NCI-H1092 treated with DMSO at 0.1 percent for 48 hours (cell line): ENCODE data around the gene TEN1.
A peak's percentile ranks its signal among the peaks of the same experiment; 100 is the strongest.
"Not testable (repeated sequence)": the region's sequence is repeated elsewhere in the genome, so short reads cannot be mapped to it uniquely, and the experiment has no call there.

ENCODE experiments used
- DNase-seq: peaks from one replicate; lab custom pipeline; 2025; lab: John Stamatoyannopoulos, UW

The TEN1 gene, protein sequence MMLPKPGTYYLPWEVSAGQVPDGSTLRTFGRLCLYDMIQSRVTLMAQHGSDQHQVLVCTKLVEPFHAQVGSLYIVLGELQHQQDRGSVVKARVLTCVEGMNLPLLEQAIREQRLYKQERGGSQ

DNA sequence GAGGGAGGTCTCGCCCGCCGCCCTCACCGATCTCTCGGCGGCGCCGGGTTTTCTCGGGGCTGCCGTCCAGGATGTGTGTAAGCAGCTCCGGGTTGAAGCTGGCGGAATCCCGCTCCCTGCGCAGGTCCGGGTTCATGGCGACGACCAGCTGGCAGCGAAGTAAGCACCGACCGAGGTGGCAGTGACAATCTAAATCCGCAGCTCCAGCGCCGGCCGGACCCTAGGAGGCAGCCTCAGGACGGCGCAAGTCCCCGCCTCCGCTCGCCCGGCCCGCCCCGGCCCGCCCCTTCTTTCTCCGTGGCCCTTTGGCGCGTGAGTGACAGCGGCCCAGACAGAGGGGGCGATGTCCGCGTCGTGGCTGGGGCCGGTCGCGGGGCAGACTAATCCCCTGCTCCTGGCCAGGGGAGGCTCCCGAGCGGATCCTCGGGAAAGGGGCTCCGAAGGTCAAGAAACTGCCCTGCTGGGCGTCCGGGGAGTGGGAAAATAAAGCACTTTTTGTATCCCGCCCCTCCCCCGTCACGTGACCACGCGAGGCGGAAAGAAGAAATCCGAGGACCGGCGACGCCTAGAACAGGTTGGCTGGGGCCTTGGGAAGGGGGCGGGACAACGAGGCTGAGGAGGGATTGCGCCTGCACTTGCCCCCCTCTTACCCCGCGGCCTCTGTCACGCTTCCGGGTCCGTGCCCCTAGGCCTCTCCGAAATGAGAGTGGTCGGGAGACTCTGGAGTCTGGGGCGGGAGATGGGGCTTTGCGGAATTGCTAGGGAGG is at the start of gene TEN1, which contains the start of gene ACOX1:
TEN1 (plus strand) TSS at position 303 of the 767 bp plus-strand sequence. CDS start 6,953 bp downstream, outside the sequence.
ACOX1 (minus strand) TSS at position 229 of the 767 bp plus-strand sequence; CDS start at position 136, 93 bp downstream.
- peak; percentile 96 for DNase-seq

DNA sequence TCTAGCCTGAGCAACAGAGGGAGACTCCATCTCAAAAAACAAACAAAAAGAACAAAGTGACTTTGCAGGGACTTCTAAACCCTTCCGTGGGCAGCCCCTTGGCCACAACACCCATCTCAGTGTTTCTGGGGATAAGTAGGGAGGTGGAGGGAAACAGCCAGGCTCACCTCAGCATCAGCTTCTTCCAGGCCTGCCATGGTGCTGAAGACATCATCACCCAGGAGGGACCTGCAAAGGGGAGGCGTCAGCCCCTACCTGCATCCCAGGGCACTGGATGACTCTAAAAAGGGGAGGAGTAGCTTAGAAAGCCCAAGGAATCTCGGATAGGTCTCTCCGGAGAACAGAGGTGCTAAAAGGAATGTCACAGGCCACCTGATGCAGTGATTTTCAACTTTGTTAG is 48.0 kb upstream of the TEN1 start:
- no peak for DNase-seq

DNA sequence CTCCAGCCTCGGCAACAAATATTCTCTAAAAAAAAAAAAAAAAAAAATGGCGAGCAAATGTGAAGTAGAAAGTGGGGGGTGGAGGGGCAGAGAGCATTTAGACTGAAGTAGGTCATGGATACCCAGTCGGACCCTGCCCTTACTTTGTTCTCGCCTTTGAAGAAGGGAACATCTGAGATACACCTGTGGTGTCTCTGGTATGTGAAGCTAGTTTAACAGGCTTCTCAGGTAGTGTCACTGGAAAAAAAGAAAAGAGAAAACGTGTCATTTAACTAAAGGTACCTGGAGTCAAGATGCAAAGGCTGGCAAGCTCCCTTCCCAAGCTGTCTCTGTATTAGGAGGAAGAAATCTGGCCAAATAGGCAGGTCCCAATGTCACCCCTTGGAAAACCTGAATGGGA is 46.2 kb upstream of the TEN1 start:
- DNase-seq = no peak

DNA sequence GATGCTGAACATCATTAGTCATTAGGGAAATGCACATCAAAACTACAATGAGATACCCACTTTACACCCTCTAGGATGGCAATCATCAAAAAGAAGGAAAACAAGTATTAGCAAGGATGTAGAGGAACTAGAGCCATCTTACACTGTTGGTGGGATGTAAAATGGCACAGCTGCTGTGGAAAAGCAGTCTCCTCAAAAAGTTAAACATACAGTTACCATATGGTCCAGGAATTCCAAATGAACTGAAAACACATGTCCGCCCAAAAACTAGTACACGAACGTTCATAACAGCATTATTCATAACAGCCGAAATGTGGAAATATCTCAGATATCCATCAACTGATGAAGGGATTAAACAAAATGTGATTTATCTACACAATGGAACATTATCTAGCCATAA is 45.2 kb upstream of the TEN1 start:
- no peak for DNase-seq

DNA sequence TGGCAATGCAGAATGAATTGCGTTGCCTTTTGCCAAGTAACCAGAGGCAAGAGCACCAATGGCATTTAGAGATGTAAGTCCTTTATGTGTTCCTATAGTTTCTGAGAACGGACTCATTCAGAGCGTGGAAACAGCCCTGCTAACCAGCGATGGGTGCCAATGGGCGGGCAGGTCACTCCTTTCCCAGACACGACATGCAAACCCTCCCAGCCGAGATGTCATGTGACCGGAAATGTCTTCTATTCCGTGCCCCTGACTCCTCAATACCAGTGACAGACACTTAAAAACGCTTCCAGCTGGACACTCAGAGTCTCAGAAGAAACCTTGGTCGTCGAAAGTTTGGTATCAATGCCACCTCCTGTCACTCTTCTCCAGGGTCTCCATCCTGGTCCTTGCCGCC is 41.4 kb upstream of the TEN1 start:
- no peak for DNase-seq

DNA sequence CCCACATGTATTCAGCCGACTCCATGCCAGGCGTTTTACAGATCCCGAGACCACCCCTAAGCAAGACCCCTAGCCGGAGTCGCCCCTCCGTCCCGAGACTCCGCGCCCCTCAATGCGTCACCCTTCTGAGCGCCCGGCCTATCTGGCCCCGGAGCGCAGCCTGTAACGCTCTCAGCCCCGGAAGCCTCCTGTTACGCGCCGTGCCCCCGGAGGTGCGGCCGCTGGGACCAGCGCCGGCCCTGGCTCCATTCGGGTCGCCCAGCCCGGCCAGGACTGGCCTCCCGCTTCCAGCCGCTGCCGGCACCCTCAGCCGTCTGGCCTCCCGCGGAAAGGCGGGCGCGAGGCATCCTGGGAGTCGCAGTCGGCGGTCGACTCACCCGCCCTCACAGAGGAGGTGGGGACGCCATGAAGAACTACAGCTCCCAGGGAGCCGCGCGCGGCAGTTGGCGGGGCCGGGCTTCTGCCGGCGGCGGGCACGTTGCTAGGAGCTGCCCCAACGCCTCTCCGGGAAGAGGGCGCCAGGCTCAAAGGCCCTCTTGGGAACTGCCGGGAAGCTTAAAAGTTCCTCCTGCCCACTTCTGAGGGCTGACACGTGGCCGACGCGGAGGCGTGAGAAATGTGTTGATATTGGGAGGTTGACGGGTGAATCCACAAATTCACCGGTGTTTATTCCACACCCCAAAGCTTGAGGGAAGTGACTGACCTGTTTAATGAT is 38.2 kb upstream of the TEN1 start, which contains the start of gene FBF1:
FBF1 (minus strand) TSS at position 316 of the 715 bp plus-strand sequence. CDS start 2,893 bp downstream, outside the sequence.
- peak; percentile 93 for DNase-seq

DNA sequence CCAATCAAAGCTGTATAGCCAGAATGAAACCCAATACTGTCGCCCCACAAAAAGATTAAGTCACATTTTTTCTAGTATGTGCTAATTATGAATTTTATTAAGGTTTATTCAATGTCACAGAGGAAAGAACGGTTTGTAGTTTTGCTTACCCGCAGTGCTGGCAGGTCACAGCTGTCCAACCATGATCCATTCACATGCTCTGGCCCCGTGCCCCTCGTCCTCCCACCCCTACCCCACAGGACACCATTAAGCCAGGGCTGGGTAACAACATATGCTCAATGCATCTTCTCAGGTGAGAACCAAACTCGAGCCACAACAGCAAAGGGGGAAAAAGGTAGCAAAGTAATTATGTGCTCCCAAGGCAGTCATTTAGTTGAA is 37.6 kb upstream of the TEN1 start:
- no peak for DNase-seq

DNA sequence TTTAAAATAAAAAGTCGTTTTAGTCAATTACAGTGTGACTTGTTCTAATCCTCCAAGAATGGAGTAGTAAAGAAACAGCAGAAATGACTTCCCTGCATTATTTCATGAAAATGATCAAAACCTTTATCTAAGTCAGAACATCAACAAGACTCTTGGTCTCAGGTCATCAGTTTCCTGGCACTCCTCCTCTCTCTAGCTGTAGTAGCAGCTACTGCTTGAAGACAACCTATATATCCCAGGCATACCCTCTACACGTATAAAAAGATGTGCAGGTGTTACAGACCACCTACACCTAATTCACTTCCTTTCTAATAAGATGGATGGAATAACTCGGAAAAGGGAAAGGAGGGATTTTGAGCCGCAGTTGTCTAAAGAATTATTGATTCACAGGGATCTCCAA is 36.6 kb upstream of the TEN1 start:
- no peak for DNase-seq

DNA sequence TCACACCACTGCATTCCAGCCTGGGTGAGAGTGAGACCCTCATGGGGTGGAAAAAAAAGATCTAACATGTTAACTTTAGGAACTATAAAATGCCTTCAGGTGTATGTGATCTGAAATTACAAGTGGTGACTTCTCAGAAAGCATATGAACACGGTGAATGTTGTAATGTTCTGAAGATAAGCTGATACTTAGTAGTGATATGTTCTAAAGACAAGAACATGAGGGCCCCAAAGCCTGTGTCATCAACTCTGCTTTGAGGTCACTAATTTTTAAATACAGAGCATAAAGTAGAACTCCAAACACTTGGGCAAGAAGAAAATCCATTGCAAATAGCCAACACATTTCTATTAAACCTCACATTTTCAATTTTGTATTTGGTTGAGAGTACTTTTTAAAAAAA is 35.5 kb upstream of the TEN1 start:
- DNase-seq = no peak

DNA sequence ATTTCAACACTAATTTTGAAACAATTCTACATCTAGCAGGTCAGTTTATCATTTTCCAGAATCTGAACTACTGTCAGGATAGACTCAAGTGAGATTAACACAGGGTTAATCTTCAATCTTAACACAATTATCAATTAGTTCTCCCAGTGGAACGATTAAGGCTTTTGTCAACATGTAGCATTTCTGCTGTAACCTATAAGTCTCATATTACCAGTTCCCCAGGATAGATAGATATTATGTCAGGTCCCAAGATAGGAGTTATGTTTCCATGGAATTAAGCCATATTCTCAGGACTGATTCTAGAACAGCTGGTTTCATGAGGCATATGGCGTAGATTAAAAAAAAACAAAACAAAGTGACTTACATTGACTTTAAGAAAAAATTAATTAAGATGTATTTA is 33.8 kb upstream of the TEN1 start:
- no peak for DNase-seq

DNA sequence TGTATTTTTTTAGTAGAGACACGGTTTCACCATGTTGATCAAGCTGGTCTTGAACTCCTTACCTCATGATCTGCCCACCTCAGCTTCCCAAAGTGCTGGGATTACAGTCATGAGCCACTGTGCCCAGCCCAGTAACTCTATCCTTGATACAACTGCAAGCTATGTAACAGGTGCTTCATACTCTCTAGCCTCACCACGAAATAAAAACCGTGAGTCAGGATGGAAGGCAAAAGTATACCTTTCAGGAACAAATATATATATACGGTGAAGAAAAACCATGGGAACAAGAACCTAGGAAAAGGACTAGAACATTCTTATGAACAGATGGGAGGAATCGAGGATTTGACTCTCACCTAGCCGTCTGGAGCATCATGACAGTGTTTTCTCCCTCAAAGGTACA is 28.6 kb upstream of the TEN1 start:
- no peak for DNase-seq

DNA sequence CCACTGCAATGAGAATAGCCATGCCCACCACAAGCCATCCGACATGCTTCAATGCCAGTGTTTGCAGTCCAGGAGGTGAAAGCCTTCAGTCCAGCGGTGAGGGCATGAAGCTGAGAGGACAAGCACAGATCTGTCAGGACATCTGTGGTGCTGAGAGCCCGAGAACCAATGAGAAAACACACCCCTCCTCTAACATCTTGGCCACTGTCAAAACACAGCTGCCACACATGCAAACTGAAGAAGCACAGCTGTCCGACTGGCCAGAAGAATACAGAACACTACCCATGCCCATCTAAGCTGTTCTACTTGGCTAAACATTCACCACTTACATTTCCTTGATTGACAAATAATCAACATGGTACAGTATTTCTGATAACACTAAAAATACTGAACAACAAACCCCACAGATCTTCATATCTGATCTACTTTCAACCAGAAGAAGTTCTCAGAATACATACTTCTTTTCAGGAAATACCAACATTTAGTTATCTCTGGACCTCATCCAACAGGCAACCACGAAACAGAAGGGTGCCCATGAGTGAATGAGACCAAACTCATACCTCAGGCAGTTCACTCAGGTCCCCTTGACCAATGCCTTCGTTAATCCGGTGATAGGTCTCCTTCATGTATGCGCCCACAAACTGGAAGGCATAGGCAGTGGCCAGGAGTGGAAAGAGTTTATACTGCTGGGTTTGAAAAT is 28.0 kb upstream of the TEN1 start:
- DNase-seq = no peak

DNA sequence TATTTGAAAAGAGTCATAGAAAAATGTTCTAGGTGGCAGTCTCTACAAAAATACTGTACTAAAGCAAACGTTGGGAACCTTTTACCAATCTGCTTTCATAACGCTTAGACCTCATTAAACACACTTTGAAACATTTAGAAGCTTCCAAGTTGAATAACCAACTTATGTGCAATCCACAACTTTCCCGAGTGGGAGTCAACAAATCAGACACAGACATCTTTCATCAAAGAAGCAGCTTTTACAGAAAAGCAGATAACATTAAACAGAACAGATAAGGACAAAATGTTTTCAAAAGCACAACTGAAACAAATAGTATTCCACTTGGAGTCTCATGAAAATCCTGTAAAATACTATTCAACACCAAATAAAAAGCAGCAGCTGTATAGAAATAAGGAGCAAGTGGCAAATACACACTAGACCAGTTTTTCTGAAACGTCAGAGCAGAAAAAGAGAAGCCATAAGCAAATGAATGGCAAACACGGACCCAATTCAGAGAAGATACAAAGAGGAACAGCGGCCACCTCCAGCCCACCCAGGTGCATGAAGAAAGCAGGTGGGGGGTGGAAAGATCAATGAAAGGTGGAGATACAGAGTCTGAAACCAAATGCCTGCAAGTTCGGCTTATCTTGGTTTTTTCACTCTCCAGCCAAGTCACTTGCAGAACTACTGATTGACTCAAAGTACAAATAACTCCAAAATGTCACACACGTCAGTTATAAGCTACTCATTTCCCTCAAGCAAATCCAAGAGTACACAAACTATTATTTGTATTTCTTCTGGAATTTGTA is 19.8 kb upstream of the TEN1 start:
- DNase-seq = no peak

DNA sequence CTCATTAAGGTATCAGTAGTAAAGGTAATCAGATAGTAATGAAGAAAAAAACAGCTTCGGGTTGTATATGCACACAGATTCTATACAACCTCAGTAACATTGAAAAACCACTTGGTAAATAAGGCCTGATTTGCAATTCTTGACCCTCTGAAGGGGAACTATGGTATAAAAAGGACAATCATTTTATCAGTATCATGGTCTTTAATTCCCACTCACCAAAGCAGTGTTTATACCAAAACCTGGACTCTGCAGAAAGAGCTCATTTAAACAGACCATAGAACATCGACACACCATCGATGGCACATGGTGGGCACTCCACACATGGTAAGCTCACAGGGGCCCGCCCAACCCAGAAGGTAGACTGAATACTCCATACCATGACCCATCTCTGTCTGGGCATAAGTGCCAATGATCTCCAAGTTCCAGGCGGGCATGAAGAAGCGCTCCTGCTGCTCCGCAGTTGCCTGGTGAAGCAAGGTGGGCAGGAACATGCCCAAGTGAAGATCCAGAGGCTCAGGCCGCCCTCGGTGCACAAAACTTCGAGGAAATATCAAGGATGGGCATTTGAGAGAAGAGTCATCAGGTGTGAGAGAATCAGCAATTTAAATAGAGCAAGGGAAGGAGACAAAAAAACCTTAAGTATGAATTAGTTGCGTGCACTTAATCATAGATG is 19.1 kb upstream of the TEN1 start:
- DNase-seq = no peak

DNA sequence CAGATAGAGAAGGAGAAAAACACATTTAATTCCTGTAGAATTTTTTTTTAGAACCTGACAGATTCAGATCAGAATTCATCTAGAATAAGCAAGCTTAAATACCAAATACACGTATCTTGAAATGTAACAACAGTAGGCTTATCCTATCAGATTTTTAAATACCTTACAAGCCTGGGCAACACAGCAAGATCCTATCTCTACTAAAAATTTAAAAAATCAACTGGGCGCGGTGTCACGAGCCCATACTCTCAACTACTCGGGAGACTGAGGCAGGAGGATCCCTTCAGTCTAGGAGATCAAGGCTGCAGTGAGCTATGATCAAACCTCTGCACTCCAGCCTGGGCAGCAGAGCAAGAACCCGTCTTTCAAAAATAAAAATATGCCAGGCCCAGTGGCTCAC is 13.6 kb upstream of the TEN1 start:
- no peak for DNase-seq

DNA sequence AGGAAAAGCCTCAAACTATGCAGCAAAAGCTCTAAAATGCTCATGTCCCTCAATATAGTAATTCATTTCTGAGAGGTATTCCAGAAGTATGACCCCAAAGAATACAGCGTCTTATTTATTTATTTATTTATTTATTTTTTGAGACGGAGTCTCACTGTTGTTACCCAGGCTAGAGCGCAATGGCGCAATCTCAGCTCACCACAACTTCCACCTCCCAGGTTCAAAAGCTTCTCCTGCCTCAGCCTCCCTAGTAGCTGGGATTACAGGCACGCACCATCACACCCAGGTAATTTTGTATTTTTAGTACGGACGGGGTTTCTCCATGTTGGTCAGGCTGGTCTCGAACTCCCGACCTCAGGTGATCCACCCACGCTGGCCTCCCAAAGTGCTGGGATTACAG is 10.0 kb upstream of the TEN1 start:
- not testable (repeated sequence) for DNase-seq

DNA sequence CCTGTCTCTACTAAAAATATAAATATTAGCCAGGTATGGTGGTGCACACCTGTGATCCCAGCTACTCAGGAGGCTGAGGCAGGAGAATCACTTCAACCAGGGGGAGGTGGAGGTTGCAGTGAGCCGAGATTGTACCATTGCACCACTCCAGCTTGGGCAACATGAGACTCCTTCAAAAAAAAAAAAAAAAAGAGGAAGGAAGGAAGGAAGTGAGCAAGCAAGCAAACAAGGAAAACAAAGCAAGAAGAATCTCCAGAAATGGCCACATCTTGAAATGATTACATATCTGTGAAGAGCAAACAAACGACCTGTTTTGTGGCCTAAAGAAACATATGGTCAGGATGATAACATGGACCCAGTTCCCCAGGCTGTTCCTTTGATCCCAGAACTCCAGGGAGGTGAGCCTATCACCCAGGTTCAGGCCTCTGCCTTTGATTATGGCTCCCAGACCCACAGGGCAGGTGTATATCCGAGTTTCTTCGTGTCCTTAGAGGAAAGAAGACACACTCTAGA is 9.0 kb upstream of the TEN1 start:
- DNase-seq = no peak

DNA sequence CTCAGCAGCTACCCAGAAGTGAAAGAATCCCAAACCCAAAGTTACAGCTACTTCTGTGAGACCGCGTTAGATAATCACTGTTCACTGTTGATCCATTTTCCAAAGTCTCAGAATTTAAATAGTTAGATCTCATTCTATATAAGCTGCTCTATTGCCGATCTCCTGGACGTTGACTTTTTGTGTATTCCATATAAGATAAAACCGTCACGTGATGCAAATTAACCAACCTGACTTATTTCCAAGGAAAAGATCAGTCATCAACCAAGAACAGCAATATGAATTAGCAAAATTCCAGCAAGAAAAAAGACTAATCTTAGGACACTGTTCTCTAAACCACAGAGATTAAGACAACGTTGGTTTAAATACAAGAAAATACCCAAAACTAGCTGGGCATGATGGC is 8.4 kb upstream of the TEN1 start:
- DNase-seq = no peak

DNA sequence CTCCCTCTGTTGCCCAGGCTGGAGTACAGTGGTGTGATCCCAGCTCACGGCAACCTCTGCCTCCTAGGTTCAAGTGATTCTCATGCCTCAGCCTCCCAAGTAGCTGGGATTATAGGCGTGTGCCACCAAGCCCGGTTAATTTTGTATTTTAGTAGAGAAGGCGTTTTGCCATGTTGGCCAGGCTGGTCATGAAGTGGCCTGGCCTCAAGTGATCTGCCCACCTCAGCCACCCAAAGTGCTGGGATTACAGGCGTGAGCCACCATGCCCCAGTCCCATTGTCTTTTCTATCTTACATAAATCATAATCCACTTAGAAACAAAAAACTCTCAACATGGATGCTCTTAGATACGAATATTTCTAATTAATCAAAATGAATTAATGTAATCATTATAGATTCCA is 3.9 kb upstream of the TEN1 start:
- not testable (repeated sequence) for DNase-seq

DNA sequence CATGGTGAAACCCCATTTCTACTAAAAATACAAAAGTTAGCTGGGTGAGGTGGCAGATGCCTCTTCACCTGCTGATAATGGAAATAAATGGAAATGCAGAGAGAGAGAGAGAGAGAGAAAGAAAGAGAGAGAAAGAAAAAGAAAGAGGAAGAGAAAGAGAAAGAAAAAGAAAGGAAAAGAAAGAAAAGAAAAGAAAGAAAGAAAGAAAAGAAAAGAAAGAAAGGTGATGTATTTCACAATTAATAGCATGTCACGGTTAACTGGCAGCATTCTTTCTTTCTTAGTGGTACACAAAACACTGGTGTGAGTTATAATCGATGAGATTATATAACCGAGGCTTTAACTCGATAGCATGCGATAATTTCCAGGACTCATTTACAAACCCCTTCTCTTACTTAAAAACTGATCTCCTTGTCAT is 3.3 kb upstream of the TEN1 start:
- DNase-seq = no peak
